HK-2 (cell line): Measurements from ENCODE around the gene DHRS4L2.

Experiments used
- DNase-seq: peaks from one replicate; pipeline ENCODE4 v3.0.0-alpha.2; 2018; ENCODE audit not compliant: unreplicated experiment

Gene DHRS4L2

DNA sequence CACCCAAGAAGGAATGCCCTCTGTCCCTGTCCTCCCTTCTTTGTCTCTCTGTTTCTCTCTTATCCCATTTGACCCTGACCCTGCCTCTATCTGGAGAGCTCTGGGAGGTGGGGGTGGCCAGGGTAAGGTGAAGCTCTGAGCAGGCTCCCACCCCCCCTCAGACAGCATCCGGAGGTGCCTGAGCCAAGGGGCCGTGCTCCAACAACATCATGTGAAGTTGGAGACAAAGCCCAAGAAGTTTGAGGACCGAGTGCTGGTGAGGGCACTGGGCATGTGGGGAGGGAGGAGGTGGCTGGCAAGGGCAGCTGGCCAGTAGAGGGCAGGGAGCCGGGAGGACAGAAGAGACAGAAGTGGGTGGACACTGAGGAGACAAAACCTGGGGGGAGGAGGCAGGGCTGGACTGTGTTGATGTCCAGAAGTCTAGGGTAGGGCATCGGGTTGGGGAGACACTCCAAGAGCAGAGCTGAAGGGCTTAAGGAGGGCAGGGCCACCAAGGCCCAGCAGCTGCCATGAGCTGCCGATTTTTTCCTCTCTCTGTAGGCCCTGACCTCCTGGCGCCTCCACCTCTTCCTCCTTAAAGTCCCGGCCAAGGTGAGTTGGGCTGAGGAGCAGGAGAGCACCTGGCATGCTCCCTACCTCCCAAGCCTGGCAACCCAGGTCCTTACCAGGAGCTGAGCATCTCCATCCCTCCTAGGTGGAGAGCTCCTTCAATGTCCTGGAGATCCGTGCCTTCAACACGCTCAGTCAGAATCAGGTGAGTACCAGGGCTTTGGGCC is 65.0 kb downstream of the DHRS4L2 start:
- DNase-seq: no peak

DNA sequence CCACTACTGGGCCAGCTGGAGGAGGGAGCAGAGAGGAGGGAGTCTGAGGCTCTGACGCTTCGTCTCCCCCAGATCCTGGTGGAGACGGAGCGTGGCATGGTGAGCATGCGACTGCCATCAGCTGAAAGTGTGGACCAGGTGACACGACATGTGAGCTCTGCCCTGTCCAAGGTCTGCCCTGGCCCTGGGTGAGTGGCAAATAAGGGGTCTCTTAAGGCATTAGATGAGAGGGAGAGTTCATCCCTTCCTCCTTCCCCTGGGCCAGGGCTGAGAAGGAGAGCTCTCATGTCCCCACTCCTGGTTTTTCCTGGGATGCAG is 65.6 kb downstream of the DHRS4L2 start:
- DNase-seq: no peak

DNA sequence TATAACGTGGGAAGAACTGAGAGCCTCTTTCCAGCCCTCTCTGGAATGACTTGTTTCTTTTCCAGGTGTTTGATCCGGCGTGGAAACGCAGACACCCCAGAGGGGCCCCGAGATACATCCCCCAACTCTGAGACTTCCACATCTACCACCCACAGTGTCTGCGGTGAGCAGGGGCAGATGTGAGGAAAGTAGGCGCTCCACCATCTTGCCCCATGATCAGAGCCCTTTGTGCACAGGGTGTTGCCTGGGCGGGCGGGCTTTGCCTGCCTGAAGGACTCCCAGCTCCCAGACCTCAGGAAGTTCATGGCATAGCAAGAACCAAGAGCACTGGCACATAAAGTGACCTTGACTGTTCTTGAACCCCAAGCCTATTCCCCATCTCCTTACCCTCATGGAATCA is 65.9 kb downstream of the DHRS4L2 start:
- DNase-seq: no peak
